RWPE2 (cell line): ENCODE results near the gene CNTNAP5.

Source experiments
- ATAC-seq: fragments of 200-7000 bp; cut with Tn5 transposase; 3 replicates; pipeline ENCODE4 v1.9.1; 2021; ENCODE audit warnings: low read depth
- DNase-seq: peaks from one replicate; pipeline ENCODE4 v3.0.0-alpha.2; 2020; ENCODE audit warnings: low spot score
- H3K27ac ChIP-seq: fragments of 450-650 bp; 2 replicates; pipeline ENCODE4 v1.5.1; 2017; ENCODE audit warnings: mild to moderate bottlenecking; ENCODE audit not compliant: poor library complexity, severe bottlenecking
- H3K27me3 ChIP-seq: fragments of 250-450 bp; sonication (Bioruptor Pico); 2 replicates; pipeline ENCODE4 v1.5.1; 2021; ENCODE audit warnings: mild to moderate bottlenecking, moderate library complexity; ENCODE audit not compliant: insufficient read depth, poor library complexity, severe bottlenecking
- H3K36me3 ChIP-seq: fragments of 250-450 bp; sonication (Bioruptor Pico); 2 replicates; pipeline ENCODE4 v1.5.1; 2020; ENCODE audit warnings: low read depth, mild to moderate bottlenecking, moderate library complexity
- H3K4me1 ChIP-seq: fragments of 250-450 bp; sonication (Bioruptor Pico); 2 replicates; pipeline ENCODE4 v1.5.1; 2021; ENCODE audit warnings: mild to moderate bottlenecking, moderate library complexity; ENCODE audit not compliant: insufficient read depth, poor library complexity, severe bottlenecking
- H3K4me3 ChIP-seq: fragments of 250-450 bp; sonication (Bioruptor Pico); 2 replicates; pipeline ENCODE4 v1.5.1; 2021; ENCODE audit warnings: mild to moderate bottlenecking, moderate library complexity; ENCODE audit not compliant: severe bottlenecking
- H3K9me3 ChIP-seq: fragments of 250-450 bp; sonication (Bioruptor Pico); 2 replicates; pipeline ENCODE4 v1.5.1; 2021; ENCODE audit warnings: mild to moderate bottlenecking, moderate library complexity; ENCODE audit not compliant: severe bottlenecking
- CTCF ChIP-seq: fragments of 450-650 bp; IDR thresholded peaks from one replicate; pipeline ENCODE4 v1.5.1; 2017; ENCODE audit warnings: mild to moderate bottlenecking, moderate library complexity; ENCODE audit not compliant: poor library complexity, severe bottlenecking

Gene CNTNAP5

GRCh38 chr2:124683536-124684428, 658.7 kb downstream of the CNTNAP5 start:
- DNase-seq (no peak), ATAC-seq (no peak)
- no peaks in the 10 kb centered on the region for H3K27me3 ChIP-seq
- no peaks in the 10 kb centered on the region for H3K9me3 ChIP-seq
- H3K4me3 ChIP-seq = no peak overlapping the region
- H3K27ac ChIP-seq = no peak overlapping the region
- H3K36me3 ChIP-seq = no peaks in the 10 kb centered on the region
- no peaks in the 10 kb centered on the region for H3K4me1 ChIP-seq
- TF ChIP-seq CTCF = no peak

- no peak for TF ChIP-seq CTCF
- ATAC-seq (no peak), DNase-seq (no peak)
- no peaks in the 10 kb centered on the region for H3K4me1 ChIP-seq
- no peaks in the 10 kb centered on the region for H3K9me3 ChIP-seq
- no peak overlapping the region for H3K4me3 ChIP-seq
- H3K36me3 ChIP-seq = no peaks in the 10 kb centered on the region
- H3K27me3 ChIP-seq = no peaks in the 10 kb centered on the region
- no peak overlapping the region for H3K27ac ChIP-seq
These were observed 664.3 kb downstream of the CNTNAP5 start for GRCh38 chr2:124689348-124689747.

GRCh38 chr2:124692216-124692615, 667.1 kb downstream of the CNTNAP5 start:
- Histone ChIP-seq H3K27ac (no peak overlapping the region), H3K4me1 (no peaks in the 10 kb centered on the region), H3K27me3 (no peaks in the 10 kb centered on the region), H3K9me3 (no peaks in the 10 kb centered on the region), H3K36me3 (no peaks in the 10 kb centered on the region), H3K4me3 (no peak overlapping the region)
- no peak for ATAC-seq
- TF ChIP-seq CTCF = no peak
- no peak for DNase-seq

- DNase-seq (no peak), ATAC-seq (no peak)
- Histone ChIP-seq H3K27me3 (no peaks in the 10 kb centered on the region), H3K4me1 (no peaks in the 10 kb centered on the region), H3K36me3 (no peaks in the 10 kb centered on the region), H3K4me3 (no peak overlapping the region), H3K27ac (no peak overlapping the region), H3K9me3 (no peaks in the 10 kb centered on the region)
- no peak for TF ChIP-seq CTCF
These were observed 667.6 kb downstream of the CNTNAP5 start for GRCh38 chr2:124692707-124693106.

- Histone ChIP-seq H3K4me1 (no peaks in the 10 kb centered on the region), H3K9me3 (no peaks in the 10 kb centered on the region), H3K4me3 (no peak overlapping the region), H3K36me3 (no peaks in the 10 kb centered on the region), H3K27ac (no peak overlapping the region), H3K27me3 (no peaks in the 10 kb centered on the region)
- no peak for TF ChIP-seq CTCF
- no peak for ATAC-seq
- DNase-seq = no peak
These were observed 668.1 kb downstream of the CNTNAP5 start for GRCh38 chr2:124693156-124693555.
